ENCODE data around the gene CUEDC1. TPM values are rescaled to one million over a fixed set of nuclear protein-coding genes. Genes with fewer than 3 reads are reported as not detected.

CUEDC1 gene
- total RNA-seq, 1 experiment from 2014 or later: 0.71 TPM

GRCh38 chr17:57997085-57997809, 42.0 kb upstream of the CUEDC1 start:
- peak; percentile 57 for DNase-seq
- Histone ChIP-seq H3K4me2 (ENCODE audit: low read depth, low read length, poor library complexity, severe bottlenecking) (no peak overlapping the region), H3K27me3 (ENCODE audit: low read length) (no peaks in the 10 kb centered on the region), H3K9ac (ENCODE audit: low read length) (no peak overlapping the region), H3K27ac (ENCODE audit: low read length) (peak overlapping the region; percentile 44), H3K36me3 (ENCODE audit: insufficient read depth, low read length) (peaks cover 48% of the 10 kb centered on the region), H3K4me1 (ENCODE audit: low read length) (peaks cover 63% of the 10 kb centered on the region), H4K20me1 (ENCODE audit: insufficient read depth, low read depth, low read length) (peaks cover 7% of the 10 kb centered on the region; the same call in 1 of the 2 replicates), H3K9me3 (ENCODE audit: low read length) (no peaks in the 10 kb centered on the region), H3K9me2 (replicated peaks; ENCODE audit: insufficient read depth, low read length) (no peaks in the 10 kb centered on the region), H3K79me2 (ENCODE audit: low read length) (no peaks in the 10 kb centered on the region), H3K4me3 (ENCODE audit: low read length) (no peak overlapping the region), H2AFZ (ENCODE audit: low read length) (no peak overlapping the region)

DNA sequence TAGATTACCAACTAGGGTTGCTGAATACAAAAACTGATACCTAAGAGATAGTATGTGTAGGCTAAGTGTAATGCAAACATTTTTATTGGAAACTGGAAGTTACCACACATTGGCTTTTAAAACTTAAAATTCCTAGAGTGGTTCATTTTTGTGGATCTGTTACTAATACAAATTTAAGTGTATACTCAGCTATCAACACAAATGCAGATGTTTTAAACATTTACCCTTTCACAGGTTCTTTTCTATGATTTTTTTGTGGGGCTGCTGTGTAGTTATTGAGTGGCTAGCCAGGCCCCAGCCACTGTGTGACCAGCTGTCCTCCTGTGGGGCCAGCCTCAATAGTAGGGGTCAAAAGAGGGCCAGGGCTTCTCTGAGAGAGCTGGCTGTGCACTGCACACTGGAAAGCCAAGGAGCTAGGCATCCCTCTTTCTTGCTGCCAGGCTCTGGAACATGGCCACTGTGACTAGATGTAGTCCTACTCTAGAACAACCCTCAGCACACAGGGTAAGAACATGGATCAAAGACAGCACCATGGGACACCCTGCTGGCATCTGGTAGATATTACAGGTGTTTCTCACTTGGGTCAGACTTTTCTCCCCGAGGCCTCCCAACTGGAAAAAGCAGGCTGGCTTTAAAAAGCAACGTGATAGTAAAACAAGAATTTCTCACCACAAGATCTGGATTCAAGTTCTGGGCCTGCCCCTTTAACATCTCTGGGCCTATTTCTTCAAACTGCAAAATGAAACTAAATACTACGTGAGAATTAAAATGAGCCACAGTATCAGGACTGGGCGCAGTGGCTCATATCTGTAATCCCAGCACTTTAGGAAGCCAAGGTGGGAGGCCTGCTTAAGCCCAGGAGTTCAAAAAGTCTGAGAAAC, 40.1 kb upstream of the CUEDC1 start:
- peak; percentile 83 for DNase-seq
- peaks cover 32% of the 10 kb centered on the region for H3K36me3 ChIP-seq (ENCODE audit: insufficient read depth, low read length)
- H3K79me2 ChIP-seq (ENCODE audit: low read length): no peaks in the 10 kb centered on the region
- no peak overlapping the region for H3K4me2 ChIP-seq (ENCODE audit: low read depth, low read length, poor library complexity, severe bottlenecking)
- no peaks in the 10 kb centered on the region for H3K9me2 ChIP-seq (replicated peaks; ENCODE audit: insufficient read depth, low read length)
- no peak overlapping the region for H3K4me3 ChIP-seq (ENCODE audit: low read length)
- 0 out of 2 replicates have a peak overlapping the region, but pooled peaks have one; percentile 9 for H3K9ac ChIP-seq (ENCODE audit: low read length)
- H4K20me1 ChIP-seq (ENCODE audit: insufficient read depth, low read depth, low read length): 0 out of 2 replicates have a peak, but pooled peaks cover 4% of the 10 kb centered on the region
- H2AFZ ChIP-seq (ENCODE audit: low read length): no peak overlapping the region
- H3K4me1 ChIP-seq (ENCODE audit: low read length): peaks cover 64% of the 10 kb centered on the region
- H3K27ac ChIP-seq (ENCODE audit: low read length): peak overlapping the region; percentile 72
- H3K9me3 ChIP-seq (ENCODE audit: low read length): no peaks in the 10 kb centered on the region
- no peaks in the 10 kb centered on the region for H3K27me3 ChIP-seq (ENCODE audit: low read length)

GRCh38 chr17:57994436-57994835, 39.2 kb upstream of the CUEDC1 start:
- Histone ChIP-seq H3K4me3 (ENCODE audit: low read length) (no peak overlapping the region), H4K20me1 (ENCODE audit: insufficient read depth, low read depth, low read length) (0 out of 2 replicates have a peak, but pooled peaks cover 4% of the 10 kb centered on the region), H3K79me2 (ENCODE audit: low read length) (no peaks in the 10 kb centered on the region), H3K9ac (ENCODE audit: low read length) (no peak overlapping the region), H2AFZ (ENCODE audit: low read length) (no peak overlapping the region), H3K27me3 (ENCODE audit: low read length) (no peaks in the 10 kb centered on the region), H3K4me2 (ENCODE audit: low read depth, low read length, poor library complexity, severe bottlenecking) (no peak overlapping the region), H3K36me3 (ENCODE audit: insufficient read depth, low read length) (peaks cover 25% of the 10 kb centered on the region), H3K9me2 (replicated peaks; ENCODE audit: insufficient read depth, low read length) (no peaks in the 10 kb centered on the region), H3K27ac (ENCODE audit: low read length) (peak overlapping the region; percentile 72), H3K4me1 (ENCODE audit: low read length) (peaks cover 70% of the 10 kb centered on the region), H3K9me3 (ENCODE audit: low read length) (no peaks in the 10 kb centered on the region)
- peak; percentile 48 for DNase-seq

GRCh38 chr17:57993471-57994365, 38.5 kb upstream of the CUEDC1 start:
- peak; percentile 57 for DNase-seq
- peaks cover 71% of the 10 kb centered on the region for H3K4me1 ChIP-seq (ENCODE audit: low read length)
- no peak overlapping the region for H3K4me3 ChIP-seq (ENCODE audit: low read length)
- no peak overlapping the region for H2AFZ ChIP-seq (ENCODE audit: low read length)
- H3K9ac ChIP-seq (ENCODE audit: low read length): no peak overlapping the region
- no peaks in the 10 kb centered on the region for H3K79me2 ChIP-seq (ENCODE audit: low read length)
- no peak overlapping the region for H3K4me2 ChIP-seq (ENCODE audit: low read depth, low read length, poor library complexity, severe bottlenecking)
- H3K9me3 ChIP-seq (ENCODE audit: low read length): no peaks in the 10 kb centered on the region
- peaks cover 18% of the 10 kb centered on the region for H3K36me3 ChIP-seq (ENCODE audit: insufficient read depth, low read length)
- 0 out of 2 replicates have a peak, but pooled peaks cover 4% of the 10 kb centered on the region for H4K20me1 ChIP-seq (ENCODE audit: insufficient read depth, low read depth, low read length)
- H3K27me3 ChIP-seq (ENCODE audit: low read length): no peaks in the 10 kb centered on the region
- peak overlapping the region; percentile 72 for H3K27ac ChIP-seq (ENCODE audit: low read length)
- no peaks in the 10 kb centered on the region for H3K9me2 ChIP-seq (replicated peaks; ENCODE audit: insufficient read depth, low read length)

DNA sequence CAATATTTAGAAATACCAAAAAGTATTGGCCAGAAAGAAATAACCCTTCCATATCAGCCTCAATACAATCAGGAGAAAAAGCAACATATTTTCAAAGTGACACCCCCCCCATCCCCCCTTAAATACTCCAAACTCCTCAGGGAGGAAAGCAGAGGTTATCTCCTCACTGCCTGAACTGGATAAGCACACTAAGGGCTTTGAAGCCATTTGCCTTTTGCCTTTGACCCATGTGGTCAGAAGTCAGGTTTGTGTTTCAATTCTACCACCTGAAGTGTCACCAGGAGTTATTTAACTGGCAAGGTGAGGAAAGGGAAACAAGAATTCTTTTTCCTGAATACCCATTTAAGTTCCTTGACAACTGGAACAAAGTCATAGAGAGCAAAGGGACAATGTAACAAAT, 36.3 kb upstream of the CUEDC1 start:
- no peak overlapping the region for H3K4me3 ChIP-seq (ENCODE audit: low read length)
- no peaks in the 10 kb centered on the region for H3K27me3 ChIP-seq (ENCODE audit: low read length)
- H3K4me2 ChIP-seq (ENCODE audit: low read depth, low read length, poor library complexity, severe bottlenecking): no peak overlapping the region
- no peak overlapping the region for H2AFZ ChIP-seq (ENCODE audit: low read length)
- no peaks in the 10 kb centered on the region for H4K20me1 ChIP-seq (ENCODE audit: insufficient read depth, low read depth, low read length)
- peaks cover 12% of the 10 kb centered on the region for H3K79me2 ChIP-seq (ENCODE audit: low read length)
- H3K9ac ChIP-seq (ENCODE audit: low read length): no peak overlapping the region
- peak overlapping the region; percentile 85 for H3K27ac ChIP-seq (ENCODE audit: low read length)
- no peaks in the 10 kb centered on the region for H3K9me3 ChIP-seq (ENCODE audit: low read length)
- H3K9me2 ChIP-seq (replicated peaks; ENCODE audit: insufficient read depth, low read length): no peaks in the 10 kb centered on the region
- H3K36me3 ChIP-seq (ENCODE audit: insufficient read depth, low read length): no peaks in the 10 kb centered on the region
- H3K4me1 ChIP-seq (ENCODE audit: low read length): peaks cover 61% of the 10 kb centered on the region
- no peak for DNase-seq

- no peak for DNase-seq
- Histone ChIP-seq H3K27ac (ENCODE audit: low read length) (peak overlapping the region; percentile 85), H2AFZ (ENCODE audit: low read length) (no peak overlapping the region), H3K4me2 (ENCODE audit: low read depth, low read length, poor library complexity, severe bottlenecking) (peak overlapping the region; percentile 89), H3K27me3 (ENCODE audit: low read length) (no peaks in the 10 kb centered on the region), H4K20me1 (ENCODE audit: insufficient read depth, low read depth, low read length) (no peaks in the 10 kb centered on the region; the same call in 1 of the 2 replicates), H3K4me3 (ENCODE audit: low read length) (0 out of 2 replicates have a peak overlapping the region, but pooled peaks have one; percentile 77), H3K9ac (ENCODE audit: low read length) (peak overlapping the region; percentile 82), H3K9me3 (ENCODE audit: low read length) (no peaks in the 10 kb centered on the region), H3K9me2 (replicated peaks; ENCODE audit: insufficient read depth, low read length) (no peaks in the 10 kb centered on the region), H3K36me3 (ENCODE audit: insufficient read depth, low read length) (no peaks in the 10 kb centered on the region), H3K4me1 (ENCODE audit: low read length) (peaks cover 68% of the 10 kb centered on the region), H3K79me2 (ENCODE audit: low read length) (peaks cover 27% of the 10 kb centered on the region)
Observed at GRCh38 chr17:57990037-57990436, 34.8 kb upstream of the CUEDC1 start.

GRCh38 chr17:57988301-57989250, 33.4 kb upstream of the CUEDC1 start:
- peak; percentile 87 for DNase-seq
- no peaks in the 10 kb centered on the region; the same call in 1 of the 2 replicates for H4K20me1 ChIP-seq (ENCODE audit: insufficient read depth, low read depth, low read length)
- peak overlapping the region; percentile 77 for H3K4me3 ChIP-seq (ENCODE audit: low read length)
- H3K9ac ChIP-seq (ENCODE audit: low read length): peak overlapping the region; percentile 82
- no peaks in the 10 kb centered on the region for H3K9me2 ChIP-seq (replicated peaks; ENCODE audit: insufficient read depth, low read length)
- H3K4me1 ChIP-seq (ENCODE audit: low read length): peaks cover 64% of the 10 kb centered on the region
- peaks cover 6% of the 10 kb centered on the region; the same call in 1 of the 2 replicates for H3K36me3 ChIP-seq (ENCODE audit: insufficient read depth, low read length)
- no peak overlapping the region for H2AFZ ChIP-seq (ENCODE audit: low read length)
- peak overlapping the region; percentile 85 for H3K27ac ChIP-seq (ENCODE audit: low read length)
- peaks cover 41% of the 10 kb centered on the region for H3K79me2 ChIP-seq (ENCODE audit: low read length)
- H3K9me3 ChIP-seq (ENCODE audit: low read length): no peaks in the 10 kb centered on the region
- peak overlapping the region; percentile 89 for H3K4me2 ChIP-seq (ENCODE audit: low read depth, low read length, poor library complexity, severe bottlenecking)
- H3K27me3 ChIP-seq (ENCODE audit: low read length): no peaks in the 10 kb centered on the region
